Caco-2 (cell line): ENCODE measurements around the gene C14orf132. TPM values are rescaled to one million over a fixed set of nuclear protein-coding genes. Genes with fewer than 3 reads are reported as not detected.

Source experiments
- BruUV-seq: library from RNA; stranded (reverse); fragments of 400-500 nt; replicated peaks from 2 replicates; lab custom pipeline; 2021; lab: Mats Ljungman, UMichigan
- CTCF ChIA-PET: fragments of 300-600 bp; sonication (Branson Sonifier 250); formaldehyde crosslinking; loops from one replicate; lab custom pipeline; 2022; ENCODE audit warnings: antibody characterized with exemption; lab: Charles Lee
- POLR2A ChIA-PET: fragments of 300-600 bp; sonication (Branson Sonifier 250); formaldehyde crosslinking; loops from one replicate; lab custom pipeline; 2022; ENCODE audit warnings: antibody characterized with exemption; lab: Charles Lee
- DNase-seq, 2 experiments: peaks; one replicate each; pipeline versions ENCODE4 v3.0.0 to v3.0.0-alpha.2; 2020 to 2022
- H3K27me3 ChIP-seq: replicated peaks from 2 replicates; pipeline ENCODE4 v1.6.0; 2011; ENCODE audit warnings: low read length; ENCODE audit not compliant: control insufficient read depth, insufficient read depth
- H3K36me3 ChIP-seq: 2 replicates; pipeline ENCODE4 v1.5.1; 2011; ENCODE audit warnings: low read length; ENCODE audit not compliant: control insufficient read depth, insufficient read depth
- H3K4me1 ChIP-seq: fragments of 250-450 bp; sonication (Bioruptor Pico); 2 replicates; pipeline ENCODE4 v1.5.1; 2020; ENCODE audit warnings: mild to moderate bottlenecking
- H3K4me3 ChIP-seq: 2 replicates; pipeline ENCODE4 v1.5.1; 2011; ENCODE audit warnings: low read depth, mild to moderate bottlenecking, control low read depth, low read length
- H3K9me3 ChIP-seq: fragments of 250-450 bp; sonication (Bioruptor Pico); 2 replicates; pipeline ENCODE4 v1.5.1; 2020; ENCODE audit warnings: mild to moderate bottlenecking, moderate library complexity
- H3K27ac Mint-ChIP-seq: one replicate; pipeline ENCODE4 v1.8.0; 2022; ENCODE audit warnings: mixed read lengths; ENCODE audit not compliant: unreplicated experiment
- H3K27me3 Mint-ChIP-seq: one replicate; pipeline ENCODE4 v1.8.0; 2022; ENCODE audit warnings: mixed read lengths; ENCODE audit not compliant: insufficient read depth, unreplicated experiment
- H3K36me3 Mint-ChIP-seq: one replicate; pipeline ENCODE4 v1.8.0; 2022; ENCODE audit warnings: mild to moderate bottlenecking, mixed read lengths; ENCODE audit not compliant: insufficient read depth, unreplicated experiment
- H3K4me1 Mint-ChIP-seq: one replicate; pipeline ENCODE4 v1.8.0; 2022; ENCODE audit warnings: low read depth, mixed read lengths; ENCODE audit not compliant: unreplicated experiment
- H3K4me3 Mint-ChIP-seq: one replicate; pipeline ENCODE4 v1.8.0; 2022; ENCODE audit warnings: mild to moderate bottlenecking, moderate library complexity, mixed read lengths; ENCODE audit not compliant: unreplicated experiment
- H3K9me3 Mint-ChIP-seq: one replicate; pipeline ENCODE4 v1.8.0; 2022; ENCODE audit warnings: mixed read lengths; ENCODE audit not compliant: unreplicated experiment
- intact Hi-C: fragments of 100-400 bp; cut with micrococcal nuclease; formaldehyde crosslinking; loops from one replicate; pipeline ENCODE4 v1.10.0; 2022; ENCODE audit not compliant: unreplicated experiment
- total RNA-seq: library from RNA; stranded (reverse); gene quantifications from 2 replicates; pipeline ENCODE4 v1.2.3, GENCODE V29; 2022
- TF ChIP-seq, protein P1 (sequence below), 2 experiments: fragments of 200-600 bp in 1 of 2; IDR thresholded peaks; 1 replicate in 1 of 2; 2 replicates in 1 of 2; pipeline versions ENCODE4 v1.5.1 to v1.8.0; 2011 to 2022; ENCODE audit warnings: antibody characterized with exemption in 1 of 2, control low read depth in 1 of 2, inconsistent platforms in 1 of 2, low read depth in 1 of 2, low read length in 1 of 2, mild to moderate bottlenecking in 1 of 2, moderate library complexity in 1 of 2; ENCODE audit not compliant: insufficient read depth in 1 of 2, severe bottlenecking in 1 of 2, unreplicated experiment in 1 of 2

The C14orf132 gene
- total RNA-seq, 1 experiment from 2014 or later: 0.20 TPM

DNA sequence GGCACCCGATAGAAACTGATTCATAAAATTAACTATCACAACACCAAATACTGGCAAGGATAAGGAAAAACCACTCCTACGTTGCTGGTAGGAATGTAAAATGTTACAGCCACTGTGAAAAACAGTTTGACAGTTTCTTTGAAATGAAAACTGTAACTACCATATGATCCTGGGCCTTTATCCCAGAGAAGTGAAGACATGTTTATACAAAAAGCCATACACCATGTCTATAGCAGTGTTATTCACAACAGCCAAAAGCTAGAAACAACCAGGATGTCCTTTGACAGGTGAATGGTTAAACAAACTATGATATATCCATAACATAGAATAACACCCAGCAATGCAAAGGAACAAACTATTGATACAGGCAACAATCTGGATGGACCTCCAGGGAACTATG lies 3.7 kb upstream of the C14orf132 start:
- no peaks in the 10 kb centered on the region for H3K9me3 ChIP-seq
- no peak for DNase-seq
- no peak overlapping the region for H3K27ac Mint-ChIP-seq
- no peaks in the 10 kb centered on the region for H3K36me3 ChIP-seq
- CTCF ChIA-PET: no interaction called here
- TF ChIP-seq, protein P1, sequence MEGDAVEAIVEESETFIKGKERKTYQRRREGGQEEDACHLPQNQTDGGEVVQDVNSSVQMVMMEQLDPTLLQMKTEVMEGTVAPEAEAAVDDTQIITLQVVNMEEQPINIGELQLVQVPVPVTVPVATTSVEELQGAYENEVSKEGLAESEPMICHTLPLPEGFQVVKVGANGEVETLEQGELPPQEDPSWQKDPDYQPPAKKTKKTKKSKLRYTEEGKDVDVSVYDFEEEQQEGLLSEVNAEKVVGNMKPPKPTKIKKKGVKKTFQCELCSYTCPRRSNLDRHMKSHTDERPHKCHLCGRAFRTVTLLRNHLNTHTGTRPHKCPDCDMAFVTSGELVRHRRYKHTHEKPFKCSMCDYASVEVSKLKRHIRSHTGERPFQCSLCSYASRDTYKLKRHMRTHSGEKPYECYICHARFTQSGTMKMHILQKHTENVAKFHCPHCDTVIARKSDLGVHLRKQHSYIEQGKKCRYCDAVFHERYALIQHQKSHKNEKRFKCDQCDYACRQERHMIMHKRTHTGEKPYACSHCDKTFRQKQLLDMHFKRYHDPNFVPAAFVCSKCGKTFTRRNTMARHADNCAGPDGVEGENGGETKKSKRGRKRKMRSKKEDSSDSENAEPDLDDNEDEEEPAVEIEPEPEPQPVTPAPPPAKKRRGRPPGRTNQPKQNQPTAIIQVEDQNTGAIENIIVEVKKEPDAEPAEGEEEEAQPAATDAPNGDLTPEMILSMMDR (IDR thresholded peaks at IDR 0.05; ENCODE audit: insufficient read depth in 1 of 2, low read depth in 1 of 2, low read length in 1 of 2, severe bottlenecking in 1 of 2, unreplicated experiment in 1 of 2): no peak
- no peaks in the 10 kb centered on the region for H3K9me3 Mint-ChIP-seq
- BruUV-seq: no TSS peak
- H3K4me1 ChIP-seq: no peaks in the 10 kb centered on the region
- no peak overlapping the region for H3K4me3 ChIP-seq
- H3K4me1 Mint-ChIP-seq: no peaks in the 10 kb centered on the region
- no peaks in the 10 kb centered on the region; the same call in none of the 2 replicates for H3K27me3 ChIP-seq
- H3K4me3 Mint-ChIP-seq: no peak overlapping the region
- peaks cover 18% of the 10 kb centered on the region for H3K27me3 Mint-ChIP-seq
- intact Hi-C loops: no loop called here
- POLR2A ChIA-PET: no interaction called here
- no peaks in the 10 kb centered on the region for H3K36me3 Mint-ChIP-seq

DNA sequence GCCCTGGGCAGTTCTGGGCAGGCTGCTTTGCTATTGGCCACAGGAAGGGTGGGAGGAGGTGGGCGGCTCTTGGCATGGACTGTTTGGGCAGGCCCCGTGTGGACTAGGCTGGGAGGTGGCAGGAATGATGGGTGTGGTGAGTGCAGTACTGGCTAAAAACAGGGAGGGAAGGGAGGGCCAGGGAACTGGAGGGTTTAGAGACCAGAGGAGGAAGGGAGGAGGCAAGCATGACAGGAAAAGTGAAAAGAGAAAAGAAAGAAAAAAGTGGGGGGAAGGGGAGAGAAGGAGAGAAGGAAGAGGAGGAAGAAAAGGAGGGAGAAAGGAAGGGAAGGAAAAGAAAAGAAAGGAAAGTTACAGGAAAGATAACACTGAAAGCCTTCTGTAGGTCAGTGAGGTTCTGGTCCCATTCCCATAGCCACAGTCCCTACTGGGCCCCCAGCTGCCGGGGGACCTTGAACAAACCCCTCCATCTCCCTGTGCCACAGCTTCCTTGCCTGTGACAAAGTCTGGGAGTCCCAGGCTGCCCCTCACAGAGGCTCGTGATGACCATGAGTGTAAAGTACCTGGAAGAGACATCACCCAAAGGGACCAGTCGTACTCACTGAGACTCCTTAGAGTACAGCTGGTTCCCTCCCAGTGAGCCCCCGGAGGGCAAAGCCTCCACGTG lies 1.1 kb upstream of the C14orf132 start:
- Mint-ChIP-seq H3K9me3 (no peaks in the 10 kb centered on the region), H3K4me3 (no peak overlapping the region), H3K4me1 (no peaks in the 10 kb centered on the region), H3K27me3 (peaks cover 22% of the 10 kb centered on the region), H3K36me3 (no peaks in the 10 kb centered on the region), H3K27ac (no peak overlapping the region)
- DNase-seq: no peak
- no peak overlapping the region for H3K4me3 ChIP-seq
- no peaks in the 10 kb centered on the region; the same call in 1 of the 2 replicates for H3K27me3 ChIP-seq
- ChIA-PET CTCF (no interaction called here), POLR2A (no interaction called here)
- TF ChIP-seq, protein P1 (IDR thresholded peaks at IDR 0.05; ENCODE audit: insufficient read depth in 1 of 2, low read depth in 1 of 2, low read length in 1 of 2, severe bottlenecking in 1 of 2, unreplicated experiment in 1 of 2): no peak
- H3K4me1 ChIP-seq: no peaks in the 10 kb centered on the region
- H3K9me3 ChIP-seq: no peaks in the 10 kb centered on the region
- H3K36me3 ChIP-seq: no peaks in the 10 kb centered on the region
- intact Hi-C loops: no loop called here
- BruUV-seq: no TSS peak

DNA sequence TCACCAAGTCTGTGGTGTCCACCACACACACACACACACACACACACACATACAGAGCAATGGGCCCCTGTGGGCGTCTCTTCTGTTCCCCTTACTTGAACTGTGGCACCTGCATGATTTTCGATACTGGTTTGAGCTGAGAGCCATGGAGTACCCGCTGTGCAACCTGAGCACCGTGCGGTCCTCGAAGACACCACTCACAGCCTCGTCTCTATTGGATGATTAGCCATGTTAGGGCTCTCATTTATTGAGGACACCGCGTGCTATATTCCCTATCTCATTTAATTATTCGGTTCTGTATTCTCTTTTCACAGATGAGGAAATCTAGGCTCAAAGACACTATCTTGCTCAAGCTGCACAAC lies 623 bp upstream of the C14orf132 start:
- intact Hi-C loops: no loop called here
- TF ChIP-seq, protein P1 (IDR thresholded peaks at IDR 0.05; ENCODE audit: insufficient read depth in 1 of 2, low read depth in 1 of 2, low read length in 1 of 2, severe bottlenecking in 1 of 2, unreplicated experiment in 1 of 2): no peak
- no peak overlapping the region for H3K27ac Mint-ChIP-seq
- no peaks in the 10 kb centered on the region; the same call in 1 of the 2 replicates for H3K27me3 ChIP-seq
- H3K4me1 Mint-ChIP-seq: no peaks in the 10 kb centered on the region
- ChIA-PET CTCF (interaction anchor here (0.7 kb wide), 1 partner anchor 727 kb away, joined by 9 read pairs; no protein-coding TSS in a partner anchor), POLR2A (no interaction called here)
- H3K4me3 Mint-ChIP-seq: no peak overlapping the region
- no peak for DNase-seq
- no peaks in the 10 kb centered on the region for H3K36me3 ChIP-seq
- no peaks in the 10 kb centered on the region for H3K9me3 ChIP-seq
- H3K36me3 Mint-ChIP-seq: no peaks in the 10 kb centered on the region
- peak overlapping the region; percentile 5; the same call in 1 of the 2 replicates for H3K4me3 ChIP-seq
- no peaks in the 10 kb centered on the region for H3K9me3 Mint-ChIP-seq
- H3K27me3 Mint-ChIP-seq: peaks cover 18% of the 10 kb centered on the region
- no peaks in the 10 kb centered on the region for H3K4me1 ChIP-seq
- BruUV-seq: no TSS peak
